WTC11 (cell line): ENCODE measurements around the gene AGAP1. TPM values are rescaled to one million over a fixed set of nuclear protein-coding genes. Genes with fewer than 3 reads are reported as not detected.

Experiments
- ATAC-seq: fragments of 200-7000 bp; cut with Tn5 transposase; 2 replicates; pipeline ENCODE4 v1.10.0; 2021; ENCODE audit warnings: mild to moderate bottlenecking, moderate library complexity
- CTCF ChIA-PET: fragments of 300-600 bp; sonication (Branson Sonifier 250); formaldehyde crosslinking; loops from one replicate; lab custom pipeline; 2021; ENCODE audit warnings: antibody characterized with exemption; lab: Charles Lee
- POLR2A ChIA-PET: fragments of 350-600 bp; sonication (Branson Sonifier 250); formaldehyde crosslinking; loops from one replicate; lab custom pipeline; 2021; ENCODE audit warnings: antibody characterized with exemption; lab: Charles Lee
- DNase-seq: peaks from one replicate; pipeline ENCODE4 v3.0.0; 2021; ENCODE audit warnings: low spot score
- H3K27ac Mint-ChIP-seq: 2 replicates; pipeline ENCODE4 v1.8.0; 2021; ENCODE audit warnings: mixed read lengths
- H3K27me3 Mint-ChIP-seq: 2 replicates; pipeline ENCODE4 v1.8.0; 2021; ENCODE audit warnings: low read depth, mild to moderate bottlenecking, moderate library complexity, mixed read lengths
- H3K36me3 Mint-ChIP-seq: 2 replicates; pipeline ENCODE4 v1.8.0; 2021; ENCODE audit warnings: mixed read lengths
- H3K4me1 Mint-ChIP-seq: 2 replicates; pipeline ENCODE4 v1.8.0; 2022; ENCODE audit warnings: mixed read lengths
- H3K4me3 Mint-ChIP-seq: 2 replicates; pipeline ENCODE4 v1.8.0; 2021; ENCODE audit warnings: mild to moderate bottlenecking, moderate library complexity, mixed read lengths
- H3K9me3 Mint-ChIP-seq: 2 replicates; pipeline ENCODE4 v1.8.0; 2021; ENCODE audit warnings: mixed read lengths
- AR ChIP-seq: fragments of 250-450 bp; sonication (Bioruptor Pico); IDR thresholded peaks from 2 replicates; pipeline ENCODE4 v1.9.0; 2021; ENCODE audit warnings: mild to moderate bottlenecking
- ATF1 ChIP-seq: sonication (generic); formaldehyde crosslinking; IDR thresholded peaks from 2 replicates; pipeline ENCODE4 v1.8.1; 2023; ENCODE audit warnings: mild to moderate bottlenecking, moderate library complexity, missing genetic modification reagents
- CBFB ChIP-seq: sonication (generic); formaldehyde crosslinking; IDR thresholded peaks from 2 replicates; pipeline ENCODE4 v1.8.1; 2022; ENCODE audit warnings: mild to moderate bottlenecking, low read depth, missing genetic modification reagents
- CREB1 ChIP-seq: sonication (generic); formaldehyde crosslinking; IDR thresholded peaks from 2 replicates; pipeline ENCODE4 v1.8.0; 2023; ENCODE audit warnings: mild to moderate bottlenecking, missing genetic modification reagents
- EMX1 ChIP-seq: fragments of 250-450 bp; sonication (Bioruptor Pico); IDR thresholded peaks from 2 replicates; pipeline ENCODE4 v1.8.0; 2021; ENCODE audit warnings: mild to moderate bottlenecking
- ETV6 ChIP-seq: sonication (generic); formaldehyde crosslinking; IDR thresholded peaks from 2 replicates; pipeline ENCODE4 v1.8.1; 2022; ENCODE audit warnings: mild to moderate bottlenecking, missing genetic modification reagents
- GRHL2 ChIP-seq: fragments of 250-450 bp; sonication (Bioruptor Pico); IDR thresholded peaks from 2 replicates; pipeline ENCODE4 v1.8.0; 2022; ENCODE audit warnings: mild to moderate bottlenecking, moderate library complexity; ENCODE audit not compliant: insufficient replicate concordance, severe bottlenecking
- HMGA2 ChIP-seq: fragments of 250-450 bp; sonication (Bioruptor Pico); IDR thresholded peaks from 2 replicates; pipeline ENCODE4 v1.4.0; 2021; ENCODE audit warnings: mild to moderate bottlenecking, moderate library complexity
- JUN ChIP-seq: sonication (generic); formaldehyde crosslinking; IDR thresholded peaks from 2 replicates; pipeline ENCODE4 v1.8.0; 2023; ENCODE audit warnings: mild to moderate bottlenecking, missing genetic modification reagents
- NFYB ChIP-seq: sonication (generic); formaldehyde crosslinking; conservative IDR thresholded peaks from 2 replicates; pipeline ENCODE4 v1.8.0; 2022; ENCODE audit warnings: low read depth, missing genetic modification reagents
- PRDM15 ChIP-seq: sonication (generic); formaldehyde crosslinking; IDR thresholded peaks from 2 replicates; pipeline ENCODE4 v1.8.0; 2022; ENCODE audit warnings: missing genetic modification reagents
- RELA ChIP-seq: sonication (generic); formaldehyde crosslinking; IDR thresholded peaks from 2 replicates; pipeline ENCODE4 v1.8.1; 2022; ENCODE audit warnings: missing genetic modification reagents, mild to moderate bottlenecking, borderline replicate concordance
- SOX15 ChIP-seq: fragments of 250-450 bp; sonication (Bioruptor Pico); IDR thresholded peaks from 2 replicates; pipeline ENCODE4 v1.9.0; 2021; ENCODE audit warnings: mild to moderate bottlenecking
- TCF7 ChIP-seq: sonication (generic); formaldehyde crosslinking; IDR thresholded peaks from 2 replicates; pipeline ENCODE4 v1.8.0; 2022; ENCODE audit warnings: mild to moderate bottlenecking, low read depth, missing genetic modification reagents, moderate library complexity
- TEAD1 ChIP-seq: sonication (generic); formaldehyde crosslinking; IDR thresholded peaks from 2 replicates; pipeline ENCODE4 v1.8.0; 2022; ENCODE audit warnings: mild to moderate bottlenecking, missing genetic modification reagents
- ZNF121 ChIP-seq: sonication (generic); formaldehyde crosslinking; IDR thresholded peaks from 2 replicates; pipeline ENCODE4 v1.8.0; 2023; ENCODE audit warnings: missing genetic modification reagents
- ZNF232 ChIP-seq: sonication (generic); formaldehyde crosslinking; IDR thresholded peaks from 2 replicates; pipeline ENCODE4 v1.8.0; 2022; ENCODE audit warnings: mild to moderate bottlenecking, missing genetic modification reagents
- ZNF317 ChIP-seq: sonication (generic); formaldehyde crosslinking; IDR thresholded peaks from 2 replicates; pipeline ENCODE4 v1.8.1; 2023; ENCODE audit warnings: low read depth, mild to moderate bottlenecking, moderate library complexity, missing genetic modification reagents, borderline replicate concordance
- ZNF416 ChIP-seq: fragments of 250-450 bp; sonication (Bioruptor Pico); IDR thresholded peaks from 2 replicates; pipeline ENCODE4 v1.9.0; 2021; ENCODE audit warnings: mild to moderate bottlenecking, inconsistent platforms
- ZNF512 ChIP-seq: sonication (generic); formaldehyde crosslinking; IDR thresholded peaks from 2 replicates; pipeline ENCODE4 v1.8.1; 2022; ENCODE audit warnings: missing genetic modification reagents, borderline replicate concordance
- ZNF671 ChIP-seq: fragments of 250-450 bp; sonication (Bioruptor Pico); IDR thresholded peaks from 2 replicates; pipeline ENCODE4 v1.8.0; 2021; ENCODE audit warnings: mild to moderate bottlenecking
- total RNA-seq: library from RNA; stranded (reverse); gene quantifications from 3 replicates; pipeline ENCODE4 v1.2.3, GENCODE V29; 2021
- TF ChIP-seq, protein P1 (sequence below): sonication (generic); formaldehyde crosslinking; IDR thresholded peaks from 2 replicates; pipeline ENCODE4 v1.8.1; 2023; ENCODE audit warnings: mild to moderate bottlenecking, missing genetic modification reagents
- TF ChIP-seq, protein P2 (sequence below): sonication (generic); formaldehyde crosslinking; IDR thresholded peaks from 2 replicates; pipeline ENCODE4 v1.8.0; 2022; ENCODE audit warnings: mild to moderate bottlenecking, missing genetic modification reagents
- TF ChIP-seq, protein P3 (sequence below): fragments of 250-450 bp; sonication (Bioruptor Pico); IDR thresholded peaks from 2 replicates; pipeline ENCODE4 v1.9.0; 2021; ENCODE audit warnings: moderate library complexity, mild to moderate bottlenecking, inconsistent platforms, borderline replicate concordance

Gene AGAP1
- total RNA-seq, 1 experiment from 2014 or later, result 49.3 TPM

DNA sequence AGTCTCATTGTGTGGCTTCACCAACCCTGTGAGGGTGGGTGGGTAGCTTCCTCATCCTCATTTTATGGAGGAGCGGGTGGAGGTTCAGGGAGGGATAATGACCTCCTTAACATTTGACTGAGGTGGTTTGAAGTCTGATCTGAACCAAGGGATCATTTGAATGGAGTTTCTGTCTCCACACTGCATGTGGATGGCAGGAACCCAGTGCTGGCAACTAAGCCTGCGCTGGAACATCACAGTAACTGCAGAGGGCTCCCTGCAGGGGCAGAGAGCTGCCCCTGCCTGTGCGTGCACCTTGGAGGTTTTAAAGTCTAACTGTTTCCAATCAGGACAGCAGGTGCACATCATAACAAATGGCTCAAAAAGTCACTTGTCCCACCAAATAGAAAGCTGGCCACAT lies 3.3 kb downstream of the AGAP1 start (continued):
- TF ChIP-seq, protein P1, sequence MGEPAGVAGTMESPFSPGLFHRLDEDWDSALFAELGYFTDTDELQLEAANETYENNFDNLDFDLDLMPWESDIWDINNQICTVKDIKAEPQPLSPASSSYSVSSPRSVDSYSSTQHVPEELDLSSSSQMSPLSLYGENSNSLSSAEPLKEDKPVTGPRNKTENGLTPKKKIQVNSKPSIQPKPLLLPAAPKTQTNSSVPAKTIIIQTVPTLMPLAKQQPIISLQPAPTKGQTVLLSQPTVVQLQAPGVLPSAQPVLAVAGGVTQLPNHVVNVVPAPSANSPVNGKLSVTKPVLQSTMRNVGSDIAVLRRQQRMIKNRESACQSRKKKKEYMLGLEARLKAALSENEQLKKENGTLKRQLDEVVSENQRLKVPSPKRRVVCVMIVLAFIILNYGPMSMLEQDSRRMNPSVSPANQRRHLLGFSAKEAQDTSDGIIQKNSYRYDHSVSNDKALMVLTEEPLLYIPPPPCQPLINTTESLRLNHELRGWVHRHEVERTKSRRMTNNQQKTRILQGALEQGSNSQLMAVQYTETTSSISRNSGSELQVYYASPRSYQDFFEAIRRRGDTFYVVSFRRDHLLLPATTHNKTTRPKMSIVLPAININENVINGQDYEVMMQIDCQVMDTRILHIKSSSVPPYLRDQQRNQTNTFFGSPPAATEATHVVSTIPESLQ, result no peak
- no peak for TF ChIP-seq ZNF671 (CRISPR knock-in tag)
- TF ChIP-seq SOX15 (CRISPR knock-in tag), result no peak
- TF ChIP-seq, protein P2, sequence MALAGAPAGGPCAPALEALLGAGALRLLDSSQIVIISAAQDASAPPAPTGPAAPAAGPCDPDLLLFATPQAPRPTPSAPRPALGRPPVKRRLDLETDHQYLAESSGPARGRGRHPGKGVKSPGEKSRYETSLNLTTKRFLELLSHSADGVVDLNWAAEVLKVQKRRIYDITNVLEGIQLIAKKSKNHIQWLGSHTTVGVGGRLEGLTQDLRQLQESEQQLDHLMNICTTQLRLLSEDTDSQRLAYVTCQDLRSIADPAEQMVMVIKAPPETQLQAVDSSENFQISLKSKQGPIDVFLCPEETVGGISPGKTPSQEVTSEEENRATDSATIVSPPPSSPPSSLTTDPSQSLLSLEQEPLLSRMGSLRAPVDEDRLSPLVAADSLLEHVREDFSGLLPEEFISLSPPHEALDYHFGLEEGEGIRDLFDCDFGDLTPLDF (CRISPR knock-in tag), result no peak
- TF ChIP-seq RELA (CRISPR knock-in tag), result no peak
- TF ChIP-seq HMGA2 (CRISPR knock-in tag), result no peak
- TF ChIP-seq ZNF512 (CRISPR knock-in tag), result no peak
- no peak for TF ChIP-seq ETV6 (CRISPR knock-in tag)
- TF ChIP-seq ZNF121 (CRISPR knock-in tag), result no peak

GRCh38 chr2:235498541-235498940 lies 4.7 kb downstream of the AGAP1 start:
- POLR2A ChIA-PET, result no interaction called here
- H3K27me3 Mint-ChIP-seq, result peaks cover 9% of the 10 kb centered on the region
- DNase-seq, result peak; percentile 50
- no peaks in the 10 kb centered on the region for H3K9me3 Mint-ChIP-seq
- H3K36me3 Mint-ChIP-seq, result no peaks in the 10 kb centered on the region
- CTCF ChIA-PET, result interaction anchor here (0.6 to 4.1 kb wide), 12 partner anchors 8 to 1273 kb away, joined by 3 to 17 read pairs (median 3); no protein-coding TSS in a partner anchor
- peak overlapping the region; percentile 80 for H3K27ac Mint-ChIP-seq
- peaks cover 81% of the 10 kb centered on the region for H3K4me1 Mint-ChIP-seq
- ATAC-seq, result peak; percentile 6; the same call in 1 of the 2 replicates
- no peak overlapping the region for H3K4me3 Mint-ChIP-seq
- TF ChIP-seq AR (CRISPR knock-in tag) (no peak), ZNF416 (CRISPR knock-in tag) (no peak), PRDM15 (CRISPR knock-in tag) (no peak), JUN (no peak), CBFB (CRISPR knock-in tag) (no peak), ZNF317 (CRISPR knock-in tag) (no peak), EMX1 (no peak), NFYB (CRISPR knock-in tag) (no peak), HMGA2 (CRISPR knock-in tag) (no peak), TEAD1 (CRISPR knock-in tag) (no peak), GRHL2 (no peak), ZNF232 (CRISPR knock-in tag) (no peak), TCF7 (no peak), ATF1 (CRISPR knock-in tag) (no peak), CREB1 (CRISPR knock-in tag) (no peak)
- TF ChIP-seq, protein P1, result no peak
- TF ChIP-seq, protein P3, sequence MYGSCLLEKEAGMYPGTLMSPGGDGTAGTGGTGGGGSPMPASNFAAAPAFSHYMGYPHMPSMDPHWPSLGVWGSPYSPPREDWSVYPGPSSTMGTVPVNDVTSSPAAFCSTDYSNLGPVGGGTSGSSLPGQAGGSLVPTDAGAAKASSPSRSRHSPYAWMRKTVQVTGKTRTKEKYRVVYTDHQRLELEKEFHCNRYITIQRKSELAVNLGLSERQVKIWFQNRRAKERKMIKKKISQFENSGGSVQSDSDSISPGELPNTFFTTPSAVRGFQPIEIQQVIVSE, result no peak
